K562 (cell line): ENCODE results near the gene MMP20. TPM values are rescaled to one million over a fixed set of nuclear protein-coding genes. Genes with fewer than 3 reads are reported as not detected.

Experiments
- CREB5 ChIP-seq: fragments of 250-450 bp; sonication (Bioruptor Pico); IDR thresholded peaks from 2 replicates; pipeline ENCODE4 v1.5.0; 2020; ENCODE audit warnings: mild to moderate bottlenecking
- HBP1 ChIP-seq: fragments of 450-650 bp; formaldehyde crosslinking; IDR thresholded peaks from 2 replicates; pipeline ENCODE4 v1.4.0; 2022; ENCODE audit warnings: missing genetic modification characterization
- HDAC8 ChIP-seq: fragments of 450-650 bp; IDR thresholded peaks from 2 replicates; pipeline ENCODE4 v1.6.1; 2016; ENCODE audit warnings: mild to moderate bottlenecking, missing genetic modification characterization, moderate library complexity, missing compliant biosample characterization
- MECOM ChIP-seq: fragments of 250-450 bp; sonication (Bioruptor Pico); IDR thresholded peaks from 2 replicates; pipeline ENCODE4 v1.8.0; 2022; ENCODE audit warnings: inconsistent platforms
- RFX5 ChIP-seq: IDR thresholded peaks from 2 replicates; pipeline ENCODE4 v1.6.1; 2011; ENCODE audit warnings: low read depth, mild to moderate bottlenecking, improper control_type of control experiment, low read length
- ZNF197 ChIP-seq: fragments of 200-800 bp; sonication (Bioruptor generic); IDR thresholded peaks from 2 replicates; pipeline ENCODE4 v1.6.1; 2016; ENCODE audit warnings: low read depth, missing genetic modification characterization, missing compliant biosample characterization
- polyA plus RNA-seq, 8 experiments: library from polyadenylated mRNA; depleted of rRNA in 4 of 8; stranded (reverse) in 5 of 8; unstranded in 3 of 8; fragments of >200 nt; fragmentation: Nextera tagmentation in 2 of 8; fragmentation: Illumina TruSeq in 1 of 8; extraction: Ambion mirVana in 2 of 8; extraction: Trizol in 1 of 8; gene quantifications; 2 replicates each; pipeline versions ENCODE4 v1.2.1 to v1.2.3, GENCODE V29; 2011 to 2014; ENCODE audit warnings: inconsistent platforms in 1 of 8, missing spikeins in 1 of 8
- total RNA-seq, 7 experiments: library from RNA; depleted of rRNA in 6 of 7; stranded (reverse); fragments of >200 nt in 6 of 7; fragmentation: Illumina TruSeq in 2 of 7; extraction: Trizol in 2 of 7; gene quantifications; 2 replicates each; pipeline versions ENCODE4 v1.2.1 to v1.2.3, GENCODE V29; 2011 to 2021; ENCODE audit warnings: low replicate concordance in 1 of 7
- TF ChIP-seq, protein P1 (sequence below): fragments of 200-600 bp; sonication (generic); IDR thresholded peaks from one replicate; pipeline ENCODE4 v1.6.1; 2012; ENCODE audit warnings: mild to moderate bottlenecking, low read depth, low read length, inconsistent platforms
- TF ChIP-seq, protein P2 (sequence below): sonication (generic); formaldehyde crosslinking; IDR thresholded peaks from 2 replicates; pipeline ENCODE4 v1.8.0; 2022; ENCODE audit warnings: mild to moderate bottlenecking, missing genetic modification reagents

The MMP20 gene
- total and polyA plus RNA-seq, 9 of the 15 experiments (the other 6 are each of a cell fraction or from before 2014, with no cell fraction given) = not detected

DNA sequence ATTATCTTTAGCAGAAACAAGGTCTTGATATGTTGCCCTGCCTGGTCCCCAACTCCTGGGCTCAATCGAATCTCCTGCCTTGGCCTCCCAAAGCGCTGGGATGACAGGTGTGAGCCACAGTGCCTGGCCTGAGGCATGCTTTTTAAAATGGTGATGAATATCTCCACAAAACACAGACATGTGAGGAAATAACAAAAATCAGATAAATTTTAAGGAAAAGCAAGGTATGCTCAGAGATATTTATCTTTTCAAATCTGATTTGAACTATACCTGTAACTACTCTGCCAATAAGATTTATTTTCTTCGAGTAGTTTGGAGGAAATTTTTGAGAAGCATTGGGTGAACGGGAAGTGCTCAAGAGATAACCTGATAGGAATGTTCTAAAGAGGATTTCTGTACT is 35.9 kb upstream of the MMP20 start (continued):
- TF ChIP-seq, protein P1, sequence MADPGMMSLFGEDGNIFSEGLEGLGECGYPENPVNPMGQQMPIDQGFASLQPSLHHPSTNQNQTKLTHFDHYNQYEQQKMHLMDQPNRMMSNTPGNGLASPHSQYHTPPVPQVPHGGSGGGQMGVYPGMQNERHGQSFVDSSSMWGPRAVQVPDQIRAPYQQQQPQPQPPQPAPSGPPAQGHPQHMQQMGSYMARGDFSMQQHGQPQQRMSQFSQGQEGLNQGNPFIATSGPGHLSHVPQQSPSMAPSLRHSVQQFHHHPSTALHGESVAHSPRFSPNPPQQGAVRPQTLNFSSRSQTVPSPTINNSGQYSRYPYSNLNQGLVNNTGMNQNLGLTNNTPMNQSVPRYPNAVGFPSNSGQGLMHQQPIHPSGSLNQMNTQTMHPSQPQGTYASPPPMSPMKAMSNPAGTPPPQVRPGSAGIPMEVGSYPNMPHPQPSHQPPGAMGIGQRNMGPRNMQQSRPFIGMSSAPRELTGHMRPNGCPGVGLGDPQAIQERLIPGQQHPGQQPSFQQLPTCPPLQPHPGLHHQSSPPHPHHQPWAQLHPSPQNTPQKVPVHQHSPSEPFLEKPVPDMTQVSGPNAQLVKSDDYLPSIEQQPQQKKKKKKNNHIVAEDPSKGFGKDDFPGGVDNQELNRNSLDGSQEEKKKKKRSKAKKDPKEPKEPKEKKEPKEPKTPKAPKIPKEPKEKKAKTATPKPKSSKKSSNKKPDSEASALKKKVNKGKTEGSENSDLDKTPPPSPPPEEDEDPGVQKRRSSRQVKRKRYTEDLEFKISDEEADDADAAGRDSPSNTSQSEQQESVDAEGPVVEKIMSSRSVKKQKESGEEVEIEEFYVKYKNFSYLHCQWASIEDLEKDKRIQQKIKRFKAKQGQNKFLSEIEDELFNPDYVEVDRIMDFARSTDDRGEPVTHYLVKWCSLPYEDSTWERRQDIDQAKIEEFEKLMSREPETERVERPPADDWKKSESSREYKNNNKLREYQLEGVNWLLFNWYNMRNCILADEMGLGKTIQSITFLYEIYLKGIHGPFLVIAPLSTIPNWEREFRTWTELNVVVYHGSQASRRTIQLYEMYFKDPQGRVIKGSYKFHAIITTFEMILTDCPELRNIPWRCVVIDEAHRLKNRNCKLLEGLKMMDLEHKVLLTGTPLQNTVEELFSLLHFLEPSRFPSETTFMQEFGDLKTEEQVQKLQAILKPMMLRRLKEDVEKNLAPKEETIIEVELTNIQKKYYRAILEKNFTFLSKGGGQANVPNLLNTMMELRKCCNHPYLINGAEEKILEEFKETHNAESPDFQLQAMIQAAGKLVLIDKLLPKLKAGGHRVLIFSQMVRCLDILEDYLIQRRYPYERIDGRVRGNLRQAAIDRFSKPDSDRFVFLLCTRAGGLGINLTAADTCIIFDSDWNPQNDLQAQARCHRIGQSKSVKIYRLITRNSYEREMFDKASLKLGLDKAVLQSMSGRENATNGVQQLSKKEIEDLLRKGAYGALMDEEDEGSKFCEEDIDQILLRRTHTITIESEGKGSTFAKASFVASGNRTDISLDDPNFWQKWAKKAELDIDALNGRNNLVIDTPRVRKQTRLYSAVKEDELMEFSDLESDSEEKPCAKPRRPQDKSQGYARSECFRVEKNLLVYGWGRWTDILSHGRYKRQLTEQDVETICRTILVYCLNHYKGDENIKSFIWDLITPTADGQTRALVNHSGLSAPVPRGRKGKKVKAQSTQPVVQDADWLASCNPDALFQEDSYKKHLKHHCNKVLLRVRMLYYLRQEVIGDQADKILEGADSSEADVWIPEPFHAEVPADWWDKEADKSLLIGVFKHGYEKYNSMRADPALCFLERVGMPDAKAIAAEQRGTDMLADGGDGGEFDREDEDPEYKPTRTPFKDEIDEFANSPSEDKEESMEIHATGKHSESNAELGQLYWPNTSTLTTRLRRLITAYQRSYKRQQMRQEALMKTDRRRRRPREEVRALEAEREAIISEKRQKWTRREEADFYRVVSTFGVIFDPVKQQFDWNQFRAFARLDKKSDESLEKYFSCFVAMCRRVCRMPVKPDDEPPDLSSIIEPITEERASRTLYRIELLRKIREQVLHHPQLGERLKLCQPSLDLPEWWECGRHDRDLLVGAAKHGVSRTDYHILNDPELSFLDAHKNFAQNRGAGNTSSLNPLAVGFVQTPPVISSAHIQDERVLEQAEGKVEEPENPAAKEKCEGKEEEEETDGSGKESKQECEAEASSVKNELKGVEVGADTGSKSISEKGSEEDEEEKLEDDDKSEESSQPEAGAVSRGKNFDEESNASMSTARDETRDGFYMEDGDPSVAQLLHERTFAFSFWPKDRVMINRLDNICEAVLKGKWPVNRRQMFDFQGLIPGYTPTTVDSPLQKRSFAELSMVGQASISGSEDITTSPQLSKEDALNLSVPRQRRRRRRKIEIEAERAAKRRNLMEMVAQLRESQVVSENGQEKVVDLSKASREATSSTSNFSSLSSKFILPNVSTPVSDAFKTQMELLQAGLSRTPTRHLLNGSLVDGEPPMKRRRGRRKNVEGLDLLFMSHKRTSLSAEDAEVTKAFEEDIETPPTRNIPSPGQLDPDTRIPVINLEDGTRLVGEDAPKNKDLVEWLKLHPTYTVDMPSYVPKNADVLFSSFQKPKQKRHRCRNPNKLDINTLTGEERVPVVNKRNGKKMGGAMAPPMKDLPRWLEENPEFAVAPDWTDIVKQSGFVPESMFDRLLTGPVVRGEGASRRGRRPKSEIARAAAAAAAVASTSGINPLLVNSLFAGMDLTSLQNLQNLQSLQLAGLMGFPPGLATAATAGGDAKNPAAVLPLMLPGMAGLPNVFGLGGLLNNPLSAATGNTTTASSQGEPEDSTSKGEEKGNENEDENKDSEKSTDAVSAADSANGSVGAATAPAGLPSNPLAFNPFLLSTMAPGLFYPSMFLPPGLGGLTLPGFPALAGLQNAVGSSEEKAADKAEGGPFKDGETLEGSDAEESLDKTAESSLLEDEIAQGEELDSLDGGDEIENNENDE = no peak
- no peak for TF ChIP-seq HDAC8 (tag)
- TF ChIP-seq, protein P2, sequence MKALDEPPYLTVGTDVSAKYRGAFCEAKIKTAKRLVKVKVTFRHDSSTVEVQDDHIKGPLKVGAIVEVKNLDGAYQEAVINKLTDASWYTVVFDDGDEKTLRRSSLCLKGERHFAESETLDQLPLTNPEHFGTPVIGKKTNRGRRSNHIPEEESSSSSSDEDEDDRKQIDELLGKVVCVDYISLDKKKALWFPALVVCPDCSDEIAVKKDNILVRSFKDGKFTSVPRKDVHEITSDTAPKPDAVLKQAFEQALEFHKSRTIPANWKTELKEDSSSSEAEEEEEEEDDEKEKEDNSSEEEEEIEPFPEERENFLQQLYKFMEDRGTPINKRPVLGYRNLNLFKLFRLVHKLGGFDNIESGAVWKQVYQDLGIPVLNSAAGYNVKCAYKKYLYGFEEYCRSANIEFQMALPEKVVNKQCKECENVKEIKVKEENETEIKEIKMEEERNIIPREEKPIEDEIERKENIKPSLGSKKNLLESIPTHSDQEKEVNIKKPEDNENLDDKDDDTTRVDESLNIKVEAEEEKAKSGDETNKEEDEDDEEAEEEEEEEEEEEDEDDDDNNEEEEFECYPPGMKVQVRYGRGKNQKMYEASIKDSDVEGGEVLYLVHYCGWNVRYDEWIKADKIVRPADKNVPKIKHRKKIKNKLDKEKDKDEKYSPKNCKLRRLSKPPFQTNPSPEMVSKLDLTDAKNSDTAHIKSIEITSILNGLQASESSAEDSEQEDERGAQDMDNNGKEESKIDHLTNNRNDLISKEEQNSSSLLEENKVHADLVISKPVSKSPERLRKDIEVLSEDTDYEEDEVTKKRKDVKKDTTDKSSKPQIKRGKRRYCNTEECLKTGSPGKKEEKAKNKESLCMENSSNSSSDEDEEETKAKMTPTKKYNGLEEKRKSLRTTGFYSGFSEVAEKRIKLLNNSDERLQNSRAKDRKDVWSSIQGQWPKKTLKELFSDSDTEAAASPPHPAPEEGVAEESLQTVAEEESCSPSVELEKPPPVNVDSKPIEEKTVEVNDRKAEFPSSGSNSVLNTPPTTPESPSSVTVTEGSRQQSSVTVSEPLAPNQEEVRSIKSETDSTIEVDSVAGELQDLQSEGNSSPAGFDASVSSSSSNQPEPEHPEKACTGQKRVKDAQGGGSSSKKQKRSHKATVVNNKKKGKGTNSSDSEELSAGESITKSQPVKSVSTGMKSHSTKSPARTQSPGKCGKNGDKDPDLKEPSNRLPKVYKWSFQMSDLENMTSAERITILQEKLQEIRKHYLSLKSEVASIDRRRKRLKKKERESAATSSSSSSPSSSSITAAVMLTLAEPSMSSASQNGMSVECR = no peak
- TF ChIP-seq RFX5 = no peak
- no peak for TF ChIP-seq CREB5 (CRISPR knock-in tag)
- TF ChIP-seq HBP1 = no peak
- no peak for TF ChIP-seq ZNF197 (CRISPR knock-in tag)
- TF ChIP-seq MECOM = no peak
